CD4-positive, alpha-beta T cell treated with Interleukin-12 subunit alpha and Interleukin-12 subunit beta, for 1 hour (primary cell): Measurements from ENCODE around the gene METTL22.

Experiments
- DNase-seq: peaks from one replicate; pipeline ENCODE4 v3.0.0-alpha.2; 2020

Gene METTL22

DNA sequence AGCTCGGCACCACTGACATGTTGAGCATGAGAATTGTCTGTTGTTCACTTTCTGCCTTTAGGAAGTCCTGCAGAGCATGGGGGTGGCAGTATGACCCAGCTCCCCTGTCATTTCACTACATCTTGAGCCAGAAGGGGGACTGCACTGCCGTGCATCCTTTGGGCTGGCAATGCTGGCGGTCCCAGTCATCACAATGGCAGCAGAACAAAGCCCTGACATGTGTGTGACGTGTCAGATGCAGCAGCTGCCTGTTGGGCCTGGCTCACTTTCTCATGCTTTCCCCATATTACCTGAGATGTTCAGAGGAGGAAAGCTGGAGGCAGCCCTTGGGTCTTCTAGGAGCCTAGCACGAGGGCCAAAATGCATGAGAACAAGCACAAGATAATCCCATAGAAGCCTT, 46.6 kb downstream of the METTL22 start:
- DNase-seq, result no peak

DNA sequence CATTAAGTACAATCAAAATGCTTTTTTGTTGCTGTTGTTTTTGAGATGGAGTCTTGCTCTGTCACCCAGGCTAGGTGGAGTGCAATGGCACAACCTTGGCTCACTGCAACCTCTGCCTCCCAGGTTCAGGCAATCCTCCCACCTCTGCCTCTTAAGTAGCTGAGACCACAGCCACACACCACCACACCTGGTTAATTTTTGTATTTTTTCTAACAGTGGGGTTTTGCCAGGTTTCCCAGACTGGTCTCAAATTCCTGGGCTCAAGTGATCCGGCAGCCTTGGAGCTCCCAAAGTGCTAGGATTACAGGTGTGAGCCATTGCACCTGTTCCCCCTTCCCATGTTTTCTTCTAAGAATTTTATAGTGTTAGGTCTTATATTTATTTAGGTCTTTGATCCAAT, 48.0 kb downstream of the METTL22 start:
- DNase-seq, result no peak

DNA sequence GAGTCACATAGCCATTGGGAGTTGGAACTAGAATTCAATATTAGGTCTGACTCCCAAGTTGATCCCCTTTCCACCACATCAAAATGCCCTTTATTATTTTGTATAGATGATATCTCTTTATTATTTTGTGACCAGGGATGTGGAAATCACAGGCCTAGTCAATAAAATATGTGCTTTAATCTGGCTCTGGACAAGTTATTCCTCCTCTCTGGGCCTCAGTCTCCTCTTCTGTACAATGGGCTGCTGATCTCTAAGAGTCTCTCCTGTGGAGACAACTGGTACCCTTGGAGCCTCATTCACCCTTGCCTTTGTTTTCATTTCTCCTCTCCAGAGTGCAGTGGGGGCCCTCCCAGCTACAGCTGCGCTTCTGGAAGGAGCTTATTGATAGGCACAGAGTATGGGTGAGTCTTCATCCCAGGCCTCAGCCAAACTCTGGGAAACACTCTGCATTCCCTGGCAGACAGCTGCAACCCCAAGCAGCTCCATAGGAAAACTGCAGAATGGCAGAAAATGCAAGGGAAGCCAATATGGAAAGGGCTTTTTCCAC, 48.6 kb downstream of the METTL22 start:
- no peak for DNase-seq

DNA sequence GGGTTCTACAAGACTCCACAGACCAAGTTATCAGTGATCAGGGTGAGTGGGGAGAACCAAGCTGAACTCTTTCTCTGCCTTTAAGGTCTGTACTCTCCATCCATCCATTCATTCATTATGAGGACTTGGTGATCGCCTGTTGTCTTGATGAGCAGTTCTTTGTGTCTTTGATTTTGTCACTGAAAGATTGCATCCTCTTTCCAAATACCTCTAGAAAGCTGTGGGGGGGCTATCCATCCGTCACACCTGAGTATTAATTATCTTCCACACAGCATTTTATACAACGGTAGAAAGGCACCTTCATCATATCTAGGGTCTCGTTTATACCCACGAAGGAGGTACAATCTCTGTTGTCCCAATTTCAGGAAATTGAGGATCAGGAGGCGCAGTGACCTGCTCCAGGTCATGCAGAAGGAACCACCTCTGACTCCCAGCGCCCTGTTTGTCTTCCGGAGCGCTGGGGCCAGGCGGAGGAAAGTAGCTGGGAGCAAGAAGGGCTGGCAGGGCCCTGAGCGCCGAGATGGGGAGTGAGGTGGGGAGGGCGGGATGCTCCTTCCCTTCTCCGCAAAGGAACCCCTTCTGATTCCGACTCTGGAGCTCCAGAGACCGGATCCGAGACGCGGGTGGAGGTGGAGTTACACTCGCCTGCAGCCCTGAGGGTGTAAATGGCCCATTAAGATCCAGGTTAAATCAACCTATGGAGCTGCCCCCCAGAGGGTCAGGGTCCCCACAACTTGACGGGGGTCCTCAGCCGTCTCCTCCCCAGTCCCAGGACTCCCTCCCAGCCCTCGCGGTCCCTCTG, 52.3 kb downstream of the METTL22 start:
- no peak for DNase-seq

DNA sequence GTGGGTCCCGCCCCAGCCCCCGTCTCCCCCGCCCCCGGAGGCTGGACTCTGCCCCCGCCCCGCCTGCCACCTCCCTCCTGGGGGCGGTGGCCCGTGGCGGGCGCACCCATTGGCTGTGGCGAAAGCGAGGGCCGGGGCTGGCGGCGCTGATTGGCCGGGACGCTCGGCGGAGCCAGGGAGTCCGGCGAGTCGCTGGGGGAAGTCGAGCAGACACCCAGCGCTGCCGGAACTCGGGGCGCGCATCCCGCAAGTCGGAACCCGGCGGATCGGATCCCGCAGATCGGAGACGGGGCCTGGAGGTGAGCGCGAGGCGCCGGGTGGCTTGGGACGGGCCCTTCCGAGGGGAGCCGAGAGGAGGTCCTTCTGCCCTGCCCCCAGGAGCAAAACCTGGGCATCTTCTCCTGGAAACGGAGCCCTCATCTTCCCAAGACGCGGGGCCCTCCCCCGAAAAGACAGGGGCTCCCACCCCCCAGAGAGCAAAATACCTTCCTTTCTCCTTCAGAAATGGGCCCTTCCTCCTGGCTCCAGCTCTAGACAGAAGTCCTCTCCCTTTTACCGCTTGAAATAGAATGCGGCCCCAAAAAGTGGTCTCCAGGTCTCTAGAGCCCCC, 53.0 kb downstream of the METTL22 start, which contains the start of gene ABAT:
Gene ABAT, plus strand, starts transcription at position 205 of the 610 bp plus-strand sequence. CDS start 61,123 bp downstream, outside the sequence.
- DNase-seq, result peak; percentile 90

DNA sequence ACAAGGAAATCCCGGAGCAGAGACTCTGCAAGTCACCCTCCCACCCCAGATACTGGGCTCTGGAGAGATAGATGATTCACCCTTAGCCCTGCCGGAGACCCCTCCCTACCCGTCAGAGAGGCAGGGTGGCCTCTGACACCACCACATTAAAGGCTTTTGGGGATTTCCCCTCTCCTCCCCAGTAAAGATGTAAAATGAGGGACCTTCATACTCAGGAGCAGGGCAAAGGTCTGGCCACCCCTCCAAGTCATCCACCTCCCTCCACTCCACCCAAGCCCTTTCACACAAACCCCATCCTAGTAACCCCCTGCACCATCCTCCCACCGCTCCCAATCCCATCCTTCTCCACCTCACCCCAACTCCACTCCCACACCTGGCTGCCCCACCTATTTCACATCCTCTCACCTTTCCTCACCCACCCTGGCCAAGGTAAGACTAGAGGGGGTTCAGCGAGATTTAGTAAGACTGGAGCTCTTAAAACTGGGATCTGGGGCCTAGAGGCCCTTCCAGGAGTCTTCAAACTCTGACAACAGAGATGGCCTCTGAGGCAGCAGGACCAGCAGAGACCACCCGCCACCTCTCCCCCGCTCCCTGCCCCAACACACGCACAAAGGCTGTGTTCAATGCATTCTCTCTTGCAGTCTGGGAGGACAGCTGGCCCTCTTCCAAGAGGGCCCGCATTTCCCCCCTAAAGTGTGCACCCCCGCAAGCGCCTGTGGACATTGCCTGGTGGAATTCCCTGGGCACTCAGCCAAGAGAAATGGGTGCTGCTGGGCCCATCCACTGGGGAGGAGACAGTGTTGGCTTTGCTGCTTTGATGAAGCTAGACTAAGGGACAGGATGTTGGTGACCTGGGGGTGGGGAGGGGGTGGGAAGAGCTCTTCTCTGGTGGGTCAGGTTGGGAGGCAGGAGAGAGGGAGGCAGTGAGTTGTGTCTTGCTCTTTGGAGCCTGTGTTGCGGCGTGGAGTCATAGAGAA, 54.0 kb downstream of the METTL22 start:
- DNase-seq, result peak; percentile 66

DNA sequence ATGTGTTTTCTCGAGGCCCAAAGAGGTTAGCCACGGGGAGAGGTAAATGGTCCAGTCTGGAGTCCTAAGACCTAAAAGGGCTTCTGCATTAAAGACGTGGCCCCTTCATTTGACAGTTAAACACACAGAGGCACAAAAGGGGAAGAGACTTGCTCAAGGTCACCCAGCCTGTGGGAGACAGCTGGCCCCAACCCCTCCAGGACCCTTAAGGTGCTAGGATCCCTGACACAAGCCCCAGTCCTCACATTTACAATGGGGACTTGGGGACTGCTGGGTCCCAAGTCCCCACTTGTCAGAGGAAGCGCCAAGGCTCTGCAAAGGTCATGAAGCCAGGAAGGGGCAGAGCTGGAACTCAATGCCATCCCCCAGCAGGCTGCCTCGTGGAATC, 54.7 kb downstream of the METTL22 start:
- no peak for DNase-seq

DNA sequence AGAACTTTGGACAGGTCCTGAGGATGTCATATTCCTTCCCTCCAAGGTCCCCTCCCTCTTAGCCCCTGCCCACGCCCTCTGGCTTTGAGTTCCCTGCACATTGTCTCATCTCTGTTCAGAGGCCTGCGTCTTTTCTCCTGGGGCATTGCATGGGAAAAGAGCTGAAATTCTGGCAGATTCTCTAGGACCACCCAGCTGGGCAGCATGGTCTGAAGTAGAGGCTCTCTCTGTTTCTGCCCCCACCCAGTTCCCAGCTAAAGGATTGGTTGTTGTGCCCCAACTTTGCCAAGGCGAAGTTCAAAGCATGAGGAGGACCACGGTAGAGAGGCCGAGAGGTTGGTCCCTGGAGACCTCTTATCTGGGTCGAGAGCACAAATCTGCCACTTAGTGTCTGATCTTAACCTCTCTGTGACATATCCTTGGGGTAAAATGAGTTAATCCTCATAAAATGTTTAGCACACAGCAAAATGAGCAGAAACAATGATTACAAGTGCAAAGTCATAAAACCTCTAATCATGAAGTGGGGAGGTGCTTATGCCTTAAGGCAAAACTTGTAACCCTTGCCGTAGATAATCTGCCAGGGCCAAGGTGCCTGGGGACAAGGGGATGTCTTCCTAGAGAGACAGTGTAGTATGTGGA, 55.4 kb downstream of the METTL22 start:
- no peak for DNase-seq

DNA sequence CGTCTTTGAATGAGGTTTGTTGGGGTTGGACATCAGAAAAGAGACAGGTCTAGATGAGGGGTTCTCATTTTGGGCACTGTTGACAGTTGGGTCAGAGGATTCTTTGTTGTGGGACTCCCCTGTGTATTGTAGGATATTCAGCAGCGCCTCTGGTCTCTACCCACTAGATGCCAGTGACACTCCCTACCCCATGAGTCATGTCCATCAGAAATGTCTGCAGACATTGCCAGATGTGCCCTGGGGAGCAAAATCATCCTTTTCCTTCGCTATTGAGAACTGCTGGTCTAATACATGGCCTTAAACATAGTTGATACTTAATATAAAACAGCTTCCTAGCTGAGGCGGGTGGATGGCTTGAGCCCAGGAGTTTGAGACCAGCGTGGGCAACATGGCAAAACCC, 56.0 kb downstream of the METTL22 start:
- DNase-seq, result no peak

DNA sequence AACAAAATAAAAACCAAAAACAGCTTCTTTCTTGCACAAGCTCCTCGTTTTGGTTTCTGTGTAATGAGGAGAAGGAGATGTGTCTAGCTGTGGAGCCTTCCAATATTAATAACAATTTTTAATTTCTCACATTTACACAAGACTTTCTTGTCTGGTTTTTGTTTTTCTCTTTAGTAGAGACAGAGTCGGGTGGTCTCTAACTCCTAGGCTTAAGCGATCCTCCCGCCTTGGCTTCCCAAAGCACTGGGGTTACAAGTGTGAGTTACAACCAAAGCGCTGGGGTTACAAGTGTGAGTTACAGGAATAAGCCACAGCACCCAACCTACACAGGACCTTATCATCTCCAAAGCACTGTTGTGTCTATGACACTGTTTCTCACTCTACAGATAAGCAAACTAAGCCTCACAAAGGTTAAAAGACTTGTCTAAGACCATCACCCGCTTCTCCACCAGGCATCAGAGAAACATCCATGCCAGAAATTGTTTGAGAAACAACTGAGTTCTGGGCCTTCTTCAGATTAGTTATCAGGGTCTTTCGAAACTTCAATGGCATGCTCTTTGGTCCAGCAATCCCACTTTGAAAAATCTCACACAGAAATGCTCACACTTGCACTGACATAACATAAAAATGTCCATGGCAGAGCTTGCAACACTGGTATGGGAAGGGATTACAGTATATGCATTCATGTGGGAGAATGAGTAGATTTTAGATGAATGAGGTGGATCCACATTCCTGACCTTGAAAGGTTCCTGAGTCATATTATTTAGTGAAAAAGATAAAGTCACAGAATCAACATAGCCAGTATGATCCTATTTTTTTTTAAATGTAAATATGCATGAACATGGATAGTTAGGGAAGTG, 56.8 kb downstream of the METTL22 start:
- DNase-seq, result no peak

DNA sequence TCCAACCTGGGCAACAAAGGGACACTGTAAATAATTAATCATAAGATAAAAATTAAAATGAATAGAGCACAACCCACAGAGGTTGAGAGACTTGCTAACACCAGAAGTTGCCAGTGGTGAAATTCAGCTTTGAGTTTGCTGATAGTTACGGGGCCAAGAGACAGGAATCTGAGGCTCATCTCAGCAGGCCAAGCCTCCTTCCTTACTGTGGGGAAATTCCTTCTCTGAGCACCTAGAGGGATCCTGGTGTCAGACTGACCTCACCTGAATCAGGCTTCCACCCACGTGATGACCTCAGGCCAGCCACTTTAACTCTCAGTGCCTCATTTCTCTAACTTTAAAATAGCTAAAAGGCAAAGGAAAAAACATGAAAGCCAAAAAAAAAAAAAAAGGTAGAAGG, 57.7 kb downstream of the METTL22 start:
- DNase-seq, result no peak

DNA sequence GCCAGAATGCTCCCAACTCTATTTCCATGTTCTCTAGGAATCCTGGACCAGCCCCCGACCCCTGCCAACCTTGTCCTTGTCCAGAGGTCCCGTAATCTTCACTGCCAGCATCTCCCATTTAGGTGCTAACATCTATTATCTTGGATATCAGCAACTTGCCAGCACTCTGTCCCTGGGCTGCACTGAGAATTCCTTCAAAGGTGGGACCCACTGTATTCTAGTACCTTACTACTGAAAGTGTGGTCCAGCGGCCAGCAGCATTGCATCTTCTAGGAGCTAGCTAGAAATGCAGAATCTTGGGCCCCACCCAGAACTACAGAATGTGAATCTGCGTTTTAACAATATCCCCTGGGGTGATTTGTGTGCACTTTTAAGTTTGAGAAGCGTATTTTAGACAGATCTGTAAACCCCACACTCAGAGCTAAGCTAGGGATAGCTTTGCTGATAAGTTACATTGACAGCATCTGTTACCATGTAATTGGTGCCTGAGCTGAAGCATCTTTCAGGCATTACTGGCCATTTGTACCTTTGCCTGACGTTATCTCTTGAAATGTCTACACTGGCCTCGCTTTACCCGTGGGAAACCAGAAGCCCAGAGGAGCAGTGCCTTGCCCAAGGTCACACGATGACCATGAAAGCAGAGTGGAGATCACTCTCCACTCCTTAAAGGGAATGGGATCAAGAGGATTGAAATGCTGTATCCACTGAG, 61.2 kb downstream of the METTL22 start:
- no peak for DNase-seq

DNA sequence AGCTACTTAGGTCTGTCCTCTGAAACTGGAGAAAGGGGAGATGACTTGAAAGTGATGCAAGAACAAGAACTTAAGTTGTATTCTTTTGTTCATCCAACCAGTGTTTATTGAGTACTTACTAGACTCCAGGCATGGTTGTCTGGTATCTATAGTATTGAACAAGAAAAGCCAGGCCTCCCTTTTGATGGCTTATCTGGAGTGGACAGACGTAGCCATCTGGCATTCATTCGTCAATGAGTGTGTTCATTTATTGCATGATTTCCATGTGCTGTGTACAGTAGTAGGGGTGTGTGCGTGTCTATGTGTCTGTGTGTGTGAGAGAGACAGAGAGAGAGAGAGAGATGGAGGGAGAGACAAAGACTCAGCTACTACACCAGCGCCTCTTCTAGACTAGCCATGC, 62.1 kb downstream of the METTL22 start:
- DNase-seq, result no peak

DNA sequence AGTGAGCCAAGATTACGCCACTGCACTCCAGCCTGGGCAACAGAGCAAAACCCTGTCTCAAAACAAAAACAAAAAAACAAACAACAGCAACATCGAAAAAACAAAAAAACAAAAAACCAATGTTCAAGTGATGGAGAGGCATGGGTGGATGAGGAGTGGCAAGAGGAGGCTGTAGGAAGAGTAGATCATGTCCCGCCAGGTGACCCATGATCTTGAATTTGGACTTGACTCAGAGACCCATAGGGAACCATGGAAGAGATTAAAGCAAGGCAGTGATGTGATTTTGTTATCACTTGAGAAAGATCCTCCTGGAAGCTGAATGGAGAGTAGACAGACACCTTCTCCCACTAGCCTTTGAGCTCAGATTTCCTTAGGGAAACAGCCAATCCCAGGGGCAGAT, 64.1 kb downstream of the METTL22 start:
- DNase-seq, result no peak

DNA sequence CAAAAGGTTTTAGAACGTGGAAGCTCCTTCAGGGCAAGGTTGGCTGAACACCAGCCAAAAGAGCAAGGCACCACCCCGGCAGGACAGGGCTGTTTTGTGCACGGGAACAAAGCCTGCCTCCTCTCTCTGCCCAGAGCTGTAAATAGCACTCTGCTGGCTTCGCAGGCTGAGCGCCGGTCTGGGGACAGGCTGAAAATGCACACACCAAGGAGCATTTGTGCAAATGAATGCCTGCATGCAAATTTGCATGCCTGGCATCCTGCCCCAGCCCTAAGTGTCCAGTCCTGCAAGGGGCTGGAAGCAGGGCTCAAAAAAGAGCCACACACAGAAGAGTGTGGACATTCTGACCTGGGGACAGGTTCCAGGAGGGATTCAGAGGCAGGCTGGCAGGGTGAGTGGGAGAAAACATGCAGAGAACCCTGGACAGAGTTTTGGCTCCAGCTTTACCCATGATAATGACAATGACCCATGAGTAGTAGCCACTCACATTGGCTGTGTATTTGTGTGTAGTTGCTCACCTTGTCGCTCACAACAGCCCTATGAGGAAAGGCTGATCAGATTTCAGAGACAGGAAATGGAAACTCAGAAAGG, 64.6 kb downstream of the METTL22 start:
- no peak for DNase-seq

DNA sequence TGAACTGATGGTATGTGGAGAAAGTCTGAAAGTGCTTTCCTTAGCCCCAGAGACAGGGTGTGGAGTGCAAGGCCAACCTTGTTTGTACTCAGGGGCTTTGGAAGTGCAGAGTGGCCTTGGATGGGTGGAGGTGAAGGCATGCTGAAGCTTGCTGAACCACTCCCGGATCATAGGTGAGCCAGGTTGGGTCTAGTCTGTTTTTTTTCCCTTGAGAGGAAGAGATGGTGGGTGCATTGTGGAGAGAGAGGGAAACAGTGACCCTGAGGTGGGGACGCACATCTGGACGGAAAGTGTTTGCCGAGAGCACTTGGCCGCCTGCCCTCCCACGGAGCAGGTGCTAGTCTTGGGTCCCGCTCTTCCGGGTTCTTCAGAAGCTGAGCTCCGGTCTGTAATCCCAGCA, 65.4 kb downstream of the METTL22 start:
- no peak for DNase-seq

DNA sequence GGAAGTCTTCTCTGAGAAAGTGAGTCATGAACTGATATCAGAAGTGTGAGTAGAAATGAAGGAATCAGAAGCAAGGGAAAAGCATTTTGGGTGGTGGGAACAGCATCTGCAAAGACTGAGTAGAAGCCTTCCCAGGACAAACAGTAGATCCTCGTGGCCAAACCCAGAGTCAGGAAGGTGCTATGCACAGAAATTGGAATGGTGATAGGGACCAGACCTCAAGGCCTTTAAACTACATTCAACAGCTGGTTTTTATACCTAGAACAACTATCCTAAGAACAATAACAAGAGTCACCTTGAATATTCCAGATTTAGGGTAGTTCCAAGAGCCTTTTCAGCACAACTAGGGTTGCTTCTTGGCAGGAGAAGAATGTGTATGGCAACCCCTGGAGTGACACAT, 68.2 kb downstream of the METTL22 start:
- DNase-seq, result no peak

DNA sequence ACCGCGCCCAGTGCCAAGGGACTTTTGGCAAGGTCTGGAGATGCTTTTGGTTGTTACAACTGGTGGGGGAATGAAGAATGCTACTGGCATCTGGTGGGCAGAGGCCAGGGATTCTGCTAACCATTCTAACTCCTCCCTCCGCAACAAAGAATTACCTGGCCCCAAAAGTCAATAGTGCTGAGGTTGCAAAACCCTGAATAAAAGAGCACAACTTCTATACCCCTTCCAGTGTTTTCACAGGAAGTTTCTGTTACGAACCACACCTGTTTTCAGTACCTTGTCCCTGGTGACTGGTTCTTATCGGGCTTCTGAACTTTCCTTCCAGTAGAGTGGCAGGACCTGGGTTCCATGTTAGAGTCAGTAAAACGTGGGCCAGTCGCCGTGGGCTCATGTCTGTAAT, 70.2 kb downstream of the METTL22 start:
- DNase-seq, result no peak

DNA sequence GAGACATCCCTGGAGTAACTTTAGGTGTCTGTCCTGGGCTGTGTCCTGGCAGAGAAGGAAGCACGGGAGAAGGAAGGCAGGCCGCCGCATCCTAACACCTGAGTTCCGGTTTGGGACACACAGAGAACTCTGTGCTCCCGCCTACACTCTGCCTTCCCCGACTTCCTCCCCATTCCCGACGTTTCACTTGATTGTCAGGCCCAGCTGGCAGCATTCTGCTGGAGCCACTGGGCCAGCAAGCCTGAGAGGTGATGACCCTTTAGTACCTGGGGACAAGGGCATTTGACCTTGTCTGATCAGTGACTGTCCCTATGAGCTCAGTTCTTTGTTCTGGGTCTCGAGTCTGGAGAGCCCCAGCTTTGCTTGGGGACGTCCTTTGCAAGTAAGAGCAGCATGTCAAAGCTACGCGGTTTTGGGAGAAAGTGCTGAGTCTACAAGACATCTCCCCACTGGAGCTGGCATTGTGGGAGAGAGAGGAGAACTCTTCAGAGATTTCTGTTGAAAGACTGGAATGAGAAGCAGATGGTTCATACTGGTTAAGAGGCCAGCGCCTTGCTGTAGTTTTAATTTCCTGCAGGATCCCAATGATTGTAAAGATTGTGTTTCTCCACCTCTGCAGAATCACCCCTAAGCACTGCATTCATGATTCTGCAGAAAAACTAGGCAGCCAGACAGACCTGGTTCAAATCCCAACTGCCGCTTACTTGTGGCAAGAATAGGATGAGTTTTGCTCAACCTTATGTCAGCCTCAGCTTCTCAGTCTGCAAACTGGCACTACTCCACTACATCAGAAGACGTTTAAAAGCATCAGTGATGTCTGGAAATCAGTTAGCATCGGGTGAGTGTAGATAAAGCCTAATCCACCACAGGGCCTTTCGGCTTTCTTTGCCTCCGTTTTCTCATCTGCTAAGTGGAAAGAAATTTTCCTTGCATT, 73.6 kb downstream of the METTL22 start:
- no peak for DNase-seq
